B cell (primary cell): ENCODE measurements around the gene SLC1A1.

Source experiments
- EZH2 ChIP-seq: IDR thresholded peaks from 2 replicates; pipeline ENCODE4 v1.6.1; 2012; ENCODE audit warnings: borderline replicate concordance, low read depth, mild to moderate bottlenecking, moderate library complexity, low read length; ENCODE audit not compliant: insufficient read depth, poor library complexity, severe bottlenecking
- TF ChIP-seq, protein P1 (sequence below): fragments of 200-600 bp; IDR thresholded peaks from one replicate; pipeline ENCODE4 v1.8.0; 2022; ENCODE audit warnings: antibody characterized with exemption, mild to moderate bottlenecking

DNA sequence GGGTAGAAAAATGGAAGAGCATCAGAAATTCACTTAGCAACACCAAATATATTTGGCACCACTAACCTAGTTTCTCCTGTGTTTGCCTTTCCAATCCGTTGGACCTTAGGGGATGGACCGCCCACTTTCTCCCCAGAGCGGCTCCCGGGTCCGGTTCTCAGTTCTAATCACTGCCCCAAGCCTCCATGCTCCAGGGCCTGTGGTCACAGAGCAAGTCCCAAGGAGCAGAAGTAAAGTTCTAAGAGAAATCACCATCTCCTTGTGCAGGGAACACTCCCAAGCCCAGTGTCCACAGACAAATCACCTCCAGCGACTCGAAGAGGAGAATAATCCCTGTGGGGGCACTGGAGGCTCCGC is 728 bp upstream of the SLC1A1 start:
- TF ChIP-seq, protein P1, sequence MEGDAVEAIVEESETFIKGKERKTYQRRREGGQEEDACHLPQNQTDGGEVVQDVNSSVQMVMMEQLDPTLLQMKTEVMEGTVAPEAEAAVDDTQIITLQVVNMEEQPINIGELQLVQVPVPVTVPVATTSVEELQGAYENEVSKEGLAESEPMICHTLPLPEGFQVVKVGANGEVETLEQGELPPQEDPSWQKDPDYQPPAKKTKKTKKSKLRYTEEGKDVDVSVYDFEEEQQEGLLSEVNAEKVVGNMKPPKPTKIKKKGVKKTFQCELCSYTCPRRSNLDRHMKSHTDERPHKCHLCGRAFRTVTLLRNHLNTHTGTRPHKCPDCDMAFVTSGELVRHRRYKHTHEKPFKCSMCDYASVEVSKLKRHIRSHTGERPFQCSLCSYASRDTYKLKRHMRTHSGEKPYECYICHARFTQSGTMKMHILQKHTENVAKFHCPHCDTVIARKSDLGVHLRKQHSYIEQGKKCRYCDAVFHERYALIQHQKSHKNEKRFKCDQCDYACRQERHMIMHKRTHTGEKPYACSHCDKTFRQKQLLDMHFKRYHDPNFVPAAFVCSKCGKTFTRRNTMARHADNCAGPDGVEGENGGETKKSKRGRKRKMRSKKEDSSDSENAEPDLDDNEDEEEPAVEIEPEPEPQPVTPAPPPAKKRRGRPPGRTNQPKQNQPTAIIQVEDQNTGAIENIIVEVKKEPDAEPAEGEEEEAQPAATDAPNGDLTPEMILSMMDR, result no peak
- TF ChIP-seq EZH2, result no peak
